Bronchial epithelial cell (primary cell): Measurements from ENCODE around the gene EXOC1. TPM values are rescaled to one million over a fixed set of nuclear protein-coding genes. Genes with fewer than 3 reads are reported as not detected.
A peak's percentile ranks its signal among the peaks of the same experiment; 100 is the strongest.

Experiments
- DNase-seq: peaks from one replicate; pipeline ENCODE4 v3.0.0-alpha.2; 2010; ENCODE audit warnings: low read depth
- FAIRE-seq: peaks from 2 replicates; lab custom pipeline; 2011; peaks lifted over from hg19 to GRCh38; lab: Jason Lieb, UNC
- H3K27me3 ChIP-seq: 2 replicates; pipeline ENCODE4 v1.5.1; 2011; ENCODE audit warnings: low read length; ENCODE audit not compliant: control insufficient read depth, insufficient read depth
- H3K36me3 ChIP-seq: 2 replicates; pipeline ENCODE4 v1.5.1; 2011; ENCODE audit warnings: low read length; ENCODE audit not compliant: control insufficient read depth, insufficient read depth
- H3K4me3 ChIP-seq: 2 replicates; pipeline ENCODE4 v1.5.1; 2011; ENCODE audit warnings: mild to moderate bottlenecking, low read depth, low read length, control low read depth
- total RNA-seq: library from RNA; depleted of rRNA; stranded (reverse); fragments of >200 nt; gene quantifications from 2 replicates; pipeline ENCODE4 v1.2.1, GENCODE V29; 2014
- TF ChIP-seq, protein P1 (sequence below): IDR thresholded peaks from 2 replicates; pipeline ENCODE4 v1.5.1; 2011; ENCODE audit warnings: mild to moderate bottlenecking, moderate library complexity, low read length, control low read depth, inconsistent platforms; ENCODE audit not compliant: insufficient read depth, severe bottlenecking

Gene EXOC1
- total RNA-seq, 1 donor from 2014 or later: 36.9 TPM

DNA sequence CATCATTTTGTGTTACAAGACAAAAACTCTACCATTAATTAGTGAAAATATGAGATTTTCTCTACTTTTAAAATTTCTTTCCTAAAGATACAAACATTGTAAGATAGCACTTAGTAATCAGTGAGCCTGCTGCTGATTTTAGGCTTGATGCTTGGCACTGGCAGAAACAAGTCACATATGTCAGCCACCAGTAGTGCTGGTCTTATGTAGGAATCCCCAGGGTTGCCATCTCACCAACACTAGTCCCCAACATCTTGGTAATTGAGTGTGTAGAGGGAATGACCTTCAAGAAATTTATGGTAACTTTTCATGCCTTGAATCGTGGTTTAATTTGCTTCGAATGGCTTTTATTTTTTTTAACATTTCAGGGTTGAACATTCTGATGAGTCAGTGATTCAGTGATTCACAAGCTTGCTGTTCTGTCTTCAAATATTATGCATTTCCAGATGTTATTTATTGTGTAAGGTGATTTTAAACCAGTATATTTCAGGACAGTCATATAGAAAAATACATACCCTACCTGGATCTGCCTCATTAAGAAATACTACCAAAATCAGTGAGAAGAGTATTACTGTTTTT, 11.9 kb downstream of the EXOC1 start:
- TF ChIP-seq, protein P1, sequence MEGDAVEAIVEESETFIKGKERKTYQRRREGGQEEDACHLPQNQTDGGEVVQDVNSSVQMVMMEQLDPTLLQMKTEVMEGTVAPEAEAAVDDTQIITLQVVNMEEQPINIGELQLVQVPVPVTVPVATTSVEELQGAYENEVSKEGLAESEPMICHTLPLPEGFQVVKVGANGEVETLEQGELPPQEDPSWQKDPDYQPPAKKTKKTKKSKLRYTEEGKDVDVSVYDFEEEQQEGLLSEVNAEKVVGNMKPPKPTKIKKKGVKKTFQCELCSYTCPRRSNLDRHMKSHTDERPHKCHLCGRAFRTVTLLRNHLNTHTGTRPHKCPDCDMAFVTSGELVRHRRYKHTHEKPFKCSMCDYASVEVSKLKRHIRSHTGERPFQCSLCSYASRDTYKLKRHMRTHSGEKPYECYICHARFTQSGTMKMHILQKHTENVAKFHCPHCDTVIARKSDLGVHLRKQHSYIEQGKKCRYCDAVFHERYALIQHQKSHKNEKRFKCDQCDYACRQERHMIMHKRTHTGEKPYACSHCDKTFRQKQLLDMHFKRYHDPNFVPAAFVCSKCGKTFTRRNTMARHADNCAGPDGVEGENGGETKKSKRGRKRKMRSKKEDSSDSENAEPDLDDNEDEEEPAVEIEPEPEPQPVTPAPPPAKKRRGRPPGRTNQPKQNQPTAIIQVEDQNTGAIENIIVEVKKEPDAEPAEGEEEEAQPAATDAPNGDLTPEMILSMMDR: no peak
- DNase-seq: peak; percentile 81
- H3K27me3 ChIP-seq: no peaks in the 10 kb centered on the region
- no peaks in the 10 kb centered on the region for H3K36me3 ChIP-seq
- no peak for FAIRE-seq
- no peak overlapping the region for H3K4me3 ChIP-seq

DNA sequence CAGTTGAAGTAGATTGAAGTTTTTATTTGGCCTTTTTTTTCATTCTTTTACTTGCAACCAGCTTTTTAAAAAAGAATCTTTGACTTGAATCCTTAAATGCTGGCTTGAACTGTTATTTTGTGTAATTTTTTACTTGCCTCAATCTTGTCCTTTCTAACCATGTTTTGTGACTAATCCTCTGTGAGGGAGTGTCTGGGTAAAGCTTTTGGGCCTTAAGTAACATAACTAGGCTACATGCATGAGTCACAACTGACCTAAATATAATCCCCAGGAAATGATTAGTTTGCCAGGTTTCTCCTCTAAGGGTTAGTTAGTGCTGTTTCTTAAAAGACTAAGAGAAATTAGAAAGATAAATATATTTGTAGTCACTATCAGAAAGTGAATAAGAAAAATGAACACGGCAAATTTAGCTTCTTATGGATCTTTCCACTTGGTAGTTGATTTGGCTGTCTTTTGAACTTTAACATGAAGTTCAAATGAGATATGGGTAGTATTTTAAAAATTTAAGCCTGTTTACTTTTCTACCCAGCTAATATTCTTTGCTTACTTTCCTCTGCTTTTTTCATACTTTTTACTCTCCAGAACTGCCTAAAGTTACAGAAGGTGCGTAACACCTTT, 13.0 kb downstream of the EXOC1 start:
- H3K36me3 ChIP-seq: peaks cover 3% of the 10 kb centered on the region
- H3K4me3 ChIP-seq: no peak overlapping the region
- FAIRE-seq (no peak), DNase-seq (peak; percentile 97)
- TF ChIP-seq, protein P1: no peak
- no peaks in the 10 kb centered on the region for H3K27me3 ChIP-seq

DNA sequence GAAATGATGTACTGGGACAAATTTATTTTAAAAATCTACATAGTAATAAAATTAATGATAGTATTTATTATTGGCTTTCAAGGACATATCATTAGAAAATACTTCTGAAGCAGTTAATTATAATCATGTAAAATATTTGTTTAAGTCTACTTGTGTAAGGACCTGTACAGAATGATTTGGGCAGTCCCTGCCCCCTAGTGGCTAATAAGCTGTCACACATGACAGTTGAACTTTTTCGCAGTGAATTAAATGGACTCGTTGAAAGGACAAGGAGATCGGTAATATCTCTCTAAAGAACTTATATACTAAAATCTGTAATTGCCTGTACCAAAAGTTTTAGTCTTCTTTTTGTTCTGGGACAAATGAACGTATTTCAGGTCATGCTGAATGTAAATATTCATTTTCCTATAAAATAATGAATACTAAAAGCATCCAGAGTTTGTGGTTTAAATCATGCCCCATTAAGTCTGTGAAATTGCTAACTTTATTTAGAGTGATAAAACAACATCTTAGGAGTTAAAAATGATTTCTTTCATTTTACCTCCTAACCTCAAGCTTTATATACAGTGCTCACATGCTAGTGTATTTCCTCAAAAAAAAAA, 13.6 kb downstream of the EXOC1 start:
- H3K27me3 ChIP-seq: no peaks in the 10 kb centered on the region
- peak; percentile 75 for DNase-seq
- no peak overlapping the region for H3K4me3 ChIP-seq
- TF ChIP-seq, protein P1: peak; percentile 55
- H3K36me3 ChIP-seq: peaks cover 5% of the 10 kb centered on the region
- no peak for FAIRE-seq

DNA sequence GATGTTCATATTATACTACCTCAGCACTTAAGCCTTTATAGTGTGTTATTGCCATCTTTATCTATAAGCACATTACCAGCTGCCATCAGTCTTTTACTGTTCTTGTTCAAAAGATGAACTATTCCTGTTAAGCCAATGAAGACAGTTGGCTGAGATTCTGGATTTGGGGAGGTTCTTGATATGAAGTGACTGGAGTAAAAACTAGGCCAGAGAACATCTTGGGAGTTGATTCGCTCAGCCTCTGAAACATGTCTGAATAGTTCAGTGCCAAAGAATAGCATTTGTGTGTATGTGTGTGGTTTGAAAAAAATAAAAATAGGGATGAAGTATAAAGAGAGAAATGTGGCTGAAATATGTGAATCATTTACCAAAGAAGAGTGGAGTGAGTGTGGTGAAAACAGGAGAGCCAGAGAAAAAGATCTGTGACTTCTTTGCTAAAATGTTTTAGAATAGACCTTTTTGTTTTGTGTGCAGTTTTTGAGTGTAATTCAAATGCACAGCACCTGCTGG, 15.2 kb downstream of the EXOC1 start:
- TF ChIP-seq, protein P1: no peak
- FAIRE-seq (no peak), DNase-seq (no peak)
- Histone ChIP-seq H3K36me3 (peaks cover 5% of the 10 kb centered on the region), H3K27me3 (no peaks in the 10 kb centered on the region), H3K4me3 (no peak overlapping the region)

DNA sequence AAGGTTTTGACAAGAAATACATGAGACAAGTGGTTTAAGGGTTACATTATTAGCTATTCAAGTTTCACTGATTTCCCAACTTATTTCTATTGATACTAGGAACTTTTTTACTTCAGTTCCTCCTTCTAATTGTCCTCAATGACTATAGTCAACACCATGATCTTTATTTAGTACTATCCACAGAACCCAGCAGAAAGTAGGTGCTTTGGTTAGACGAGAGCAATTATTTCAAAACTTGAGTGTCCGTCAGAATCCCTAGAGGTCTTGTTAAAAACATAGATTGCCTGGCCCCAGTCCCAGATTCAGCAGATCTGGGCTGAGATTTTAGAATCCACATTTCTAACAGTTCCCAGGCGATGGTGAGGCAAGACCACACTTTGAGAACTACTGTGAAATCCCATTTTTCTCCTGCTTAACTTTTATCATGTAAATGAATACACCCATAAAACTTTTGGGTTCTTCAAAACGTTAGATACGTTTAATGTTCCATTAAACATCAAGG, 17.9 kb downstream of the EXOC1 start:
- no peak for FAIRE-seq
- H3K27me3 ChIP-seq: no peaks in the 10 kb centered on the region
- no peak for DNase-seq
- no peak overlapping the region for H3K4me3 ChIP-seq
- TF ChIP-seq, protein P1: no peak
- peaks cover 5% of the 10 kb centered on the region for H3K36me3 ChIP-seq
